Stimulated activated CD8-positive, alpha-beta memory T cell treated with anti-CD3 and anti-CD28 coated beads, Interleukin-15, amount 100 ng/mL, for 1 hour (primary cell): Measurements from ENCODE around the gene H2AZ2.
"Not testable (repeated sequence)": the region's sequence is repeated elsewhere in the genome, so short reads cannot be mapped to it uniquely, and the experiment has no call there.

Experiments
- DNase-seq: peaks from one replicate; pipeline ENCODE4 v3.0.0-alpha.2; 2020; ENCODE audit warnings: low read depth

Gene H2AZ2

GRCh38 chr7:44814919-44815318 is 33.0 kb downstream of the H2AZ2 start:
- DNase-seq: no peak

GRCh38 chr7:44811571-44811970 is 36.3 kb downstream of the H2AZ2 start:
- no peak for DNase-seq

- no peak for DNase-seq
These were observed 36.8 kb downstream of the H2AZ2 start for GRCh38 chr7:44811093-44811492.

- DNase-seq: no peak
These were observed 38.9 kb downstream of the H2AZ2 start for GRCh38 chr7:44808914-44809393.

- no peak for DNase-seq
These were observed 41.9 kb downstream of the H2AZ2 start for GRCh38 chr7:44805950-44806349.

- not testable (repeated sequence) for DNase-seq
These were observed 43.9 kb downstream of the H2AZ2 start for GRCh38 chr7:44803828-44804519.

- DNase-seq: no peak
These were observed 45.4 kb downstream of the H2AZ2 start for GRCh38 chr7:44802418-44803025.

GRCh38 chr7:44801890-44802289 is 46.0 kb downstream of the H2AZ2 start:
- no peak for DNase-seq

- no peak for DNase-seq
These were observed 47.9 kb downstream of the H2AZ2 start for GRCh38 chr7:44799939-44800338.

- no peak for DNase-seq
These were observed 49.1 kb downstream of the H2AZ2 start for GRCh38 chr7:44798649-44799305.

- DNase-seq: peak; percentile 61
These were observed 50.3 kb downstream of the H2AZ2 start for GRCh38 chr7:44797329-44798258.

GRCh38 chr7:44796504-44797328 is 51.2 kb downstream of the H2AZ2 start, which contains the start of gene PPIA:
TSS of gene PPIA (plus strand) at chr7:44796681. CDS start at chr7:44796725, 44 bp downstream.
- DNase-seq: peak; percentile 97

- DNase-seq: no peak
These were observed 51.8 kb downstream of the H2AZ2 start for GRCh38 chr7:44796034-44796503.

GRCh38 chr7:44794331-44794730 is 53.6 kb downstream of the H2AZ2 start:
- no peak for DNase-seq

- no peak for DNase-seq
These were observed 54.0 kb downstream of the H2AZ2 start for GRCh38 chr7:44793919-44794318.

GRCh38 chr7:44791278-44792219 is 56.3 kb downstream of the H2AZ2 start:
- DNase-seq: no peak

GRCh38 chr7:44789990-44790389 is 57.9 kb downstream of the H2AZ2 start:
- DNase-seq: no peak

- no peak for DNase-seq
These were observed 60.1 kb downstream of the H2AZ2 start for GRCh38 chr7:44787762-44788161.

- no peak for DNase-seq
These were observed 60.8 kb downstream of the H2AZ2 start for GRCh38 chr7:44787041-44787440.

- DNase-seq: not testable (repeated sequence)
These were observed 62.7 kb downstream of the H2AZ2 start for GRCh38 chr7:44785218-44785617.
